Ishikawa (cell line): Measurements from ENCODE around the gene VAV1.

Source experiments
- CEBPB ChIP-seq: IDR thresholded peaks from 2 replicates; pipeline ENCODE4 v1.6.1; 2012
- CREB1 ChIP-seq: IDR thresholded peaks from 2 replicates; pipeline ENCODE4 v1.6.1; 2012; ENCODE audit warnings: low read depth
- REST ChIP-seq: IDR thresholded peaks from 2 replicates; pipeline ENCODE4 v1.6.1; 2012; ENCODE audit warnings: low read depth, mild to moderate bottlenecking
- TAF1 ChIP-seq: IDR thresholded peaks from 2 replicates; pipeline ENCODE4 v1.6.1; 2012; ENCODE audit warnings: low read depth, mild to moderate bottlenecking

DNA sequence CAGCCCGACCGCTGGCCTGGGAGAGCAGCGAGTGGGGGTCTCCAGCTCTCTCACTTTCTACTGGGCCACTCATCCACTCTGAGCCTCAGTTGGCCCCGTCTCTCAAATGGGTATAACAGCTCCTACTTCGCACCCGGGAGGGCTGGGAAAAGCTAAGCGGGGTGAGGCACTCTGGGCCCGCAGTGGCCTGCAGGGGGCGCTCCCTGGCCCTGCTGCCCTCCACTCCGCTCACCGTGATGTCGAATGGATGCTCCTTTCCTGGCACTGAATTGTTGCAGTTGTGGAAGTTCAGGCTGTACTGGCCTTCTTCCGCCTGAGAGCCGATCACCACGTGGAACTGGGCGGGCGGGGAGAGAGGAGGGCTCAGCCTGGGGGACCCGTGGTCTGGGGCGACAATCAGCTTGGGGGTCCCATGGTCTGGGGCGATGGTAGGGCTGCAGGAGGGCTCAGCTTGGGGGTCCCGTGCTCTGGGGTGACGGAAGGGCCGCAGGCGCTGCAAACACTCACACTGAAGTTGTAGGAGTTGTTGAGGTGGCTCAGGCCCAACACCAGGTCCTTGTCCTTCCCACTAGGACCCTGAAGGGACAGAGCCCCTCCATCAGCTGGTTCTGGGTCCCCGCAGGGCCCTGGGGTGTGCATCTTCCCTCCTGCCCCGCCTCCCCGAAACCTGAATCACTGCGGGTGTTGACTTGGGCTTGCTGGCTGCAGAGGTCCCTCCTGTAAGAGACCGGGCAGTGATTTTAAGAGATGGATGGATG lies 39.0 kb upstream of the VAV1 start:
- TF ChIP-seq TAF1 (no peak), CREB1 (no peak), CEBPB (no peak), REST (no peak)
